Smooth muscle cell (in vitro differentiated cells): ENCODE data around the gene COPS3. TPM values are rescaled to one million over a fixed set of nuclear protein-coding genes. Genes with fewer than 3 reads are reported as not detected.
"Not testable (repeated sequence)": the region's sequence is repeated elsewhere in the genome, so short reads cannot be mapped to it uniquely, and the experiment has no call there.

Experiments
- DNase-seq: peaks from one replicate; lab custom pipeline; 2025; ENCODE audit not compliant: unreplicated experiment; lab: John Stamatoyannopoulos, UW
- H2AFZ ChIP-seq: fragments of 200-600 bp; sonication (generic); 2 replicates; pipeline ENCODE4 v1.6.0; 2016; ENCODE audit warnings: antibody characterized with exemption, low read depth, mild to moderate bottlenecking
- H3F3A ChIP-seq: fragments of 200-600 bp; sonication (generic); 2 replicates; pipeline ENCODE4 v1.6.0; 2017; ENCODE audit warnings: antibody characterized with exemption, low read depth
- H3K27ac ChIP-seq: fragments of 200-600 bp; sonication (generic); 2 replicates; pipeline ENCODE4 v1.5.1; 2016; ENCODE audit warnings: low read depth, mild to moderate bottlenecking
- H3K27me3 ChIP-seq: fragments of 200-600 bp; sonication (generic); 2 replicates; pipeline ENCODE4 v1.6.1; 2016; ENCODE audit warnings: low read depth, mild to moderate bottlenecking
- H3K36me3 ChIP-seq: fragments of 200-600 bp; sonication (generic); 2 replicates; pipeline ENCODE4 v1.5.1; 2016; ENCODE audit warnings: low read depth
- H3K4me1 ChIP-seq: fragments of 200-600 bp; sonication (generic); 2 replicates; pipeline ENCODE4 v1.5.1; 2016; ENCODE audit warnings: low read depth
- H3K4me2 ChIP-seq: fragments of 200-600 bp; sonication (generic); 2 replicates; pipeline ENCODE4 v1.6.0; 2016; ENCODE audit warnings: mild to moderate bottlenecking
- H3K4me3 ChIP-seq: fragments of 200-600 bp; sonication (generic); 2 replicates; pipeline ENCODE4 v1.5.1; 2016; ENCODE audit warnings: mild to moderate bottlenecking
- H3K79me2 ChIP-seq: fragments of 200-600 bp; sonication (generic); 2 replicates; pipeline ENCODE4 v1.6.0; 2016; ENCODE audit warnings: low read depth, mild to moderate bottlenecking
- H3K9ac ChIP-seq: fragments of 200-600 bp; sonication (generic); 2 replicates; pipeline ENCODE4 v1.6.0; 2016; ENCODE audit warnings: low read depth
- H3K9me3 ChIP-seq: fragments of 200-600 bp; sonication (generic); replicated peaks from 2 replicates; pipeline ENCODE4 v1.5.1; 2016; ENCODE audit warnings: low read depth
- H4K20me1 ChIP-seq: fragments of 200-600 bp; sonication (generic); 2 replicates; pipeline ENCODE4 v1.6.0; 2016; ENCODE audit warnings: low read depth
- WGBS: methylation state at CpG from one replicate; pipeline ENCODE4 v1.1.7; 2016; ENCODE audit warnings: low lambda C conversion rate; 5-methylcytosine and 5-hydroxymethylcytosine counted together
- polyA plus RNA-seq: library from polyadenylated mRNA; unstranded; fragments of >200 nt; fragmentation: Nextera tagmentation; extraction: Ambion mirVana; gene quantifications from 2 replicates; pipeline ENCODE4 v1.2.1, GENCODE V29; 2016
- total RNA-seq: library from RNA; depleted of rRNA; stranded (reverse); fragments of >200 nt; gene quantifications from 2 replicates; pipeline ENCODE4 v1.2.3, GENCODE V29; 2014
- TF ChIP-seq, protein P1 (sequence below): fragments of 200-600 bp; sonication (generic); IDR thresholded peaks from 2 replicates; pipeline ENCODE4 v1.5.1; 2017; ENCODE audit warnings: borderline replicate concordance, mild to moderate bottlenecking, antibody characterized with exemption; ENCODE audit not compliant: insufficient read depth, poor library complexity, severe bottlenecking

COPS3 gene
- total and polyA plus RNA-seq, 2 experiments from 2014 or later: 68.3 to 77.0 TPM

- H4K20me1 ChIP-seq: no peaks in the 10 kb centered on the region
- H2AFZ ChIP-seq: no peak overlapping the region
- DNase-seq: no peak
- no peaks in the 10 kb centered on the region for H3K9me3 ChIP-seq
- no peaks in the 10 kb centered on the region for H3K27me3 ChIP-seq
- TF ChIP-seq, protein P1, sequence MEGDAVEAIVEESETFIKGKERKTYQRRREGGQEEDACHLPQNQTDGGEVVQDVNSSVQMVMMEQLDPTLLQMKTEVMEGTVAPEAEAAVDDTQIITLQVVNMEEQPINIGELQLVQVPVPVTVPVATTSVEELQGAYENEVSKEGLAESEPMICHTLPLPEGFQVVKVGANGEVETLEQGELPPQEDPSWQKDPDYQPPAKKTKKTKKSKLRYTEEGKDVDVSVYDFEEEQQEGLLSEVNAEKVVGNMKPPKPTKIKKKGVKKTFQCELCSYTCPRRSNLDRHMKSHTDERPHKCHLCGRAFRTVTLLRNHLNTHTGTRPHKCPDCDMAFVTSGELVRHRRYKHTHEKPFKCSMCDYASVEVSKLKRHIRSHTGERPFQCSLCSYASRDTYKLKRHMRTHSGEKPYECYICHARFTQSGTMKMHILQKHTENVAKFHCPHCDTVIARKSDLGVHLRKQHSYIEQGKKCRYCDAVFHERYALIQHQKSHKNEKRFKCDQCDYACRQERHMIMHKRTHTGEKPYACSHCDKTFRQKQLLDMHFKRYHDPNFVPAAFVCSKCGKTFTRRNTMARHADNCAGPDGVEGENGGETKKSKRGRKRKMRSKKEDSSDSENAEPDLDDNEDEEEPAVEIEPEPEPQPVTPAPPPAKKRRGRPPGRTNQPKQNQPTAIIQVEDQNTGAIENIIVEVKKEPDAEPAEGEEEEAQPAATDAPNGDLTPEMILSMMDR: no peak
- peaks cover 4% of the 10 kb centered on the region for H3K79me2 ChIP-seq
- H3K36me3 ChIP-seq: peaks cover 43% of the 10 kb centered on the region
- H3K27ac ChIP-seq: no peak overlapping the region
- 93% methylated on average over 2 of the region's 2 CpGs for WGBS
- H3K9ac ChIP-seq: no peak overlapping the region
- H3K4me2 ChIP-seq: no peak overlapping the region
- no peak overlapping the region for H3K4me3 ChIP-seq
- no peaks in the 10 kb centered on the region for H3F3A ChIP-seq
- H3K4me1 ChIP-seq: no peaks in the 10 kb centered on the region
Measured at GRCh38 chr17:17264430-17264829, 16.6 kb downstream of the COPS3 start.

DNA sequence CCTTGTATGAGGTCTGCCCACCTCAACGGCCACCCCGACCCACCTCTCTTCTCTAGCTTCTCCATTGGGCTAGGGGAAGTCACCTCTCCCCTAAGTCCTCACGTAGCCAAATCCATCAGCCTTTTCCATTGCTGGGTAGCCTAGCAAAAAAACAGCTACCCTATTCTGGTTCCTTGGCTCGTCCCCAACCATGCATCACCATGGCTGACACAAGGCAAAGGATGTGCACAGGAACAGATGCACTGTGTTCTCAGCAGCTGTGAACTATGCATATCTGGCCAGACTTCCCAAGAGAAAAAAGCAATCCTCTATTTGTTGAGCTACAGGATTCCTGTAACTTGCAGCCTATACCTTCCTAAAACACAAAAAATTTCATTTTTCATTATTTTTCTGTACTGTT is 22.0 kb downstream of the COPS3 start:
- no peaks in the 10 kb centered on the region for H3K4me1 ChIP-seq
- TF ChIP-seq, protein P1: no peak
- no peak overlapping the region for H3K4me2 ChIP-seq
- no peaks in the 10 kb centered on the region for H3F3A ChIP-seq
- H3K9me3 ChIP-seq: no peaks in the 10 kb centered on the region
- H3K27me3 ChIP-seq: no peaks in the 10 kb centered on the region
- H3K79me2 ChIP-seq: no peaks in the 10 kb centered on the region
- WGBS: 98% methylated on average over 4 of the region's 4 CpGs
- DNase-seq: no peak
- H4K20me1 ChIP-seq: no peaks in the 10 kb centered on the region
- H3K36me3 ChIP-seq: peaks cover 24% of the 10 kb centered on the region
- no peak overlapping the region for H2AFZ ChIP-seq
- H3K4me3 ChIP-seq: no peak overlapping the region
- H3K9ac ChIP-seq: no peak overlapping the region
- H3K27ac ChIP-seq: no peak overlapping the region

- Histone ChIP-seq H3K4me1 (no peaks in the 10 kb centered on the region), H3K9me3 (no peaks in the 10 kb centered on the region), H3K36me3 (peaks cover 22% of the 10 kb centered on the region), H3F3A (no peaks in the 10 kb centered on the region), H3K27ac (no peak overlapping the region), H3K4me2 (no peak overlapping the region), H3K27me3 (no peaks in the 10 kb centered on the region), H4K20me1 (no peaks in the 10 kb centered on the region), H2AFZ (no peak overlapping the region), H3K4me3 (no peak overlapping the region), H3K79me2 (no peaks in the 10 kb centered on the region), H3K9ac (no peak overlapping the region)
- WGBS: 94% methylated on average over 7 of the region's 7 CpGs
- no peak for DNase-seq
- TF ChIP-seq, protein P1: no peak
Measured at GRCh38 chr17:17258011-17258410, 23.0 kb downstream of the COPS3 start.

- H3K9ac ChIP-seq: no peak overlapping the region
- TF ChIP-seq, protein P1: no peak
- H3K4me2 ChIP-seq: no peak overlapping the region
- DNase-seq: no peak
- no peaks in the 10 kb centered on the region for H3K9me3 ChIP-seq
- H3K4me3 ChIP-seq: no peak overlapping the region
- no peaks in the 10 kb centered on the region for H4K20me1 ChIP-seq
- H2AFZ ChIP-seq: no peak overlapping the region
- H3K4me1 ChIP-seq: no peaks in the 10 kb centered on the region
- H3F3A ChIP-seq: no peaks in the 10 kb centered on the region
- no peaks in the 10 kb centered on the region for H3K27me3 ChIP-seq
- 100% methylated on average over 1 of the region's 1 CpG for WGBS
- H3K27ac ChIP-seq: no peak overlapping the region
- H3K79me2 ChIP-seq: no peaks in the 10 kb centered on the region
- H3K36me3 ChIP-seq: peaks cover 16% of the 10 kb centered on the region
Measured at GRCh38 chr17:17256316-17256715, 24.7 kb downstream of the COPS3 start.

DNA sequence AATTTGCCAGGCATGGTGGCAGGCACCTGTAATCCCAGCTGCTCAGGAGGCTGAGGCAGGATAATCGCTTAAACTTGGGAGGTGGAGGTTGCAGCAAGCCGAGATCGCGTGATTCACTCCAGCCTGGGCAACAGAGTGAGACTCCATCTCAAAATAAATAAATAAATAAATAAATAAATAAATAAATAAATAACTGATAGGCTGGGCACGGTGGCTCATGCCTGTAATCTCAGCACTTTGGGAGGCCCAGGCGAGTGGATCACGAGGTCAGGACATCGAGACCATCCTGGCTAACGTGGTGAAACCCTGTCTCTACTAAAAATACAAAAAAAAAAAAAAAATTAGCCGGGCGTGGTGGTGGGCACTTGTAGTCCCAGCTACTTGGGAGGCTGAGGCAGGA is 25.4 kb downstream of the COPS3 start:
- 95% methylated on average over 11 of the region's 11 CpGs for WGBS
- H3F3A ChIP-seq, H3K79me2 ChIP-seq, DNase-seq, H3K27me3 ChIP-seq, H4K20me1 ChIP-seq, H3K9me3 ChIP-seq, H3K4me1 ChIP-seq, H3K4me2 ChIP-seq, H2AFZ ChIP-seq, H3K4me3 ChIP-seq, H3K27ac ChIP-seq, H3K9ac ChIP-seq: not testable (repeated sequence)
- peaks cover 16% of the 10 kb centered on the region for H3K36me3 ChIP-seq
